ENCODE measurements around the gene SERPINE2.
A peak's percentile ranks its signal among the peaks of the same experiment; 100 is the strongest.
"Not testable (repeated sequence)": the region's sequence is repeated elsewhere in the genome, so short reads cannot be mapped to it uniquely, and the experiment has no call there.

The SERPINE2 gene

GRCh38 chr2:224016963-224017362 lies 22.1 kb downstream of the SERPINE2 start:
- H3K36me3 Mint-ChIP-seq (ENCODE audit: low read depth), result no peaks in the 10 kb centered on the region
- ATAC-seq, result peak; percentile 42
- no peak overlapping the region for H3K27ac Mint-ChIP-seq
- no peaks in the 10 kb centered on the region for H3K27me3 Mint-ChIP-seq
- H3K4me3 Mint-ChIP-seq, result no peak overlapping the region
- H3K4me1 Mint-ChIP-seq, result peaks cover 19% of the 10 kb centered on the region
- no peaks in the 10 kb centered on the region for H3K9me3 Mint-ChIP-seq
- no peak for DNase-seq

GRCh38 chr2:224014336-224014735 lies 24.8 kb downstream of the SERPINE2 start:
- Mint-ChIP-seq H3K27ac (no peak overlapping the region), H3K9me3 (peaks cover 3% of the 10 kb centered on the region), H3K36me3 (ENCODE audit: low read depth) (peaks cover 2% of the 10 kb centered on the region), H3K4me3 (no peak overlapping the region), H3K27me3 (no peaks in the 10 kb centered on the region), H3K4me1 (peaks cover 25% of the 10 kb centered on the region)
- ATAC-seq, result no peak
- DNase-seq, result no peak

- DNase-seq (no peak), ATAC-seq (no peak)
- Mint-ChIP-seq H3K27ac (no peak overlapping the region), H3K4me3 (no peak overlapping the region), H3K4me1 (peaks cover 21% of the 10 kb centered on the region), H3K27me3 (no peaks in the 10 kb centered on the region), H3K36me3 (ENCODE audit: low read depth) (peaks cover 2% of the 10 kb centered on the region), H3K9me3 (peaks cover 3% of the 10 kb centered on the region)
Observed at GRCh38 chr2:224011837-224012236, 27.2 kb downstream of the SERPINE2 start.

GRCh38 chr2:224009605-224010315 lies 29.3 kb downstream of the SERPINE2 start:
- ATAC-seq (no peak), DNase-seq (no peak)
- Mint-ChIP-seq H3K4me3 (no peak overlapping the region), H3K9me3 (peaks cover 3% of the 10 kb centered on the region), H3K27ac (no peak overlapping the region), H3K36me3 (ENCODE audit: low read depth) (peaks cover 2% of the 10 kb centered on the region), H3K4me1 (peaks cover 10% of the 10 kb centered on the region), H3K27me3 (no peaks in the 10 kb centered on the region)

GRCh38 chr2:224008702-224009261 lies 30.3 kb downstream of the SERPINE2 start:
- DNase-seq, result no peak
- H3K27me3 Mint-ChIP-seq, result no peaks in the 10 kb centered on the region
- H3K27ac Mint-ChIP-seq, result no peak overlapping the region
- peaks cover 2% of the 10 kb centered on the region for H3K36me3 Mint-ChIP-seq (ENCODE audit: low read depth)
- H3K9me3 Mint-ChIP-seq, result peaks cover 3% of the 10 kb centered on the region
- ATAC-seq, result no peak
- H3K4me3 Mint-ChIP-seq, result no peak overlapping the region
- peaks cover 10% of the 10 kb centered on the region for H3K4me1 Mint-ChIP-seq

GRCh38 chr2:224004105-224004695 lies 34.9 kb downstream of the SERPINE2 start:
- no peaks in the 10 kb centered on the region for H3K4me1 Mint-ChIP-seq
- peaks cover 12% of the 10 kb centered on the region for H3K36me3 Mint-ChIP-seq (ENCODE audit: low read depth)

GRCh38 chr2:224000662-224001061 lies 38.4 kb downstream of the SERPINE2 start:
- H3K9me3 Mint-ChIP-seq, DNase-seq, H3K27me3 Mint-ChIP-seq, H3K4me3 Mint-ChIP-seq, H3K27ac Mint-ChIP-seq, ATAC-seq, H3K4me1 Mint-ChIP-seq: not testable (repeated sequence)
- H3K36me3 Mint-ChIP-seq (ENCODE audit: low read depth), result peaks cover 19% of the 10 kb centered on the region

More at GRCh38 chr2:224004105-224004695, 34.9 kb downstream of the SERPINE2 start:
- Mint-ChIP-seq H3K4me3 (no peak overlapping the region), H3K27me3 (no peaks in the 10 kb centered on the region), H3K9me3 (no peaks in the 10 kb centered on the region), H3K27ac (no peak overlapping the region)
- ATAC-seq (no peak), DNase-seq (no peak)

GRCh38 chr2:223999862-224000261 lies 39.2 kb downstream of the SERPINE2 start:
- DNase-seq, result no peak
- Mint-ChIP-seq H3K27ac (no peak overlapping the region), H3K4me1 (peaks cover 7% of the 10 kb centered on the region), H3K36me3 (ENCODE audit: low read depth) (peaks cover 22% of the 10 kb centered on the region), H3K9me3 (no peaks in the 10 kb centered on the region), H3K4me3 (no peak overlapping the region), H3K27me3 (no peaks in the 10 kb centered on the region)
- no peak for ATAC-seq

GRCh38 chr2:223998948-223999347 lies 40.1 kb downstream of the SERPINE2 start:
- no peak for DNase-seq
- H3K9me3 Mint-ChIP-seq, result no peaks in the 10 kb centered on the region
- H3K4me3 Mint-ChIP-seq, result no peak overlapping the region
- no peak for ATAC-seq
- peaks cover 22% of the 10 kb centered on the region for H3K36me3 Mint-ChIP-seq (ENCODE audit: low read depth)
- no peak overlapping the region for H3K27ac Mint-ChIP-seq
- H3K4me1 Mint-ChIP-seq, result peaks cover 9% of the 10 kb centered on the region
- H3K27me3 Mint-ChIP-seq, result no peaks in the 10 kb centered on the region

- Mint-ChIP-seq H3K27me3 (no peaks in the 10 kb centered on the region), H3K27ac (no peak overlapping the region), H3K4me1 (peaks cover 9% of the 10 kb centered on the region), H3K4me3 (no peak overlapping the region), H3K36me3 (ENCODE audit: low read depth) (peaks cover 22% of the 10 kb centered on the region), H3K9me3 (no peaks in the 10 kb centered on the region)
- ATAC-seq, result no peak
- DNase-seq, result no peak
Observed at GRCh38 chr2:223997938-223998337, 41.1 kb downstream of the SERPINE2 start.

- Mint-ChIP-seq H3K4me3 (no peak overlapping the region), H3K27ac (peak overlapping the region; percentile 48), H3K4me1 (peaks cover 9% of the 10 kb centered on the region), H3K9me3 (no peaks in the 10 kb centered on the region), H3K27me3 (no peaks in the 10 kb centered on the region), H3K36me3 (ENCODE audit: low read depth) (peaks cover 21% of the 10 kb centered on the region)
- ATAC-seq (no peak), DNase-seq (no peak)
Observed at GRCh38 chr2:223996391-223996790, 42.7 kb downstream of the SERPINE2 start.

- Mint-ChIP-seq H3K27ac (peak overlapping the region; percentile 82), H3K9me3 (no peaks in the 10 kb centered on the region), H3K4me1 (peaks cover 9% of the 10 kb centered on the region), H3K4me3 (no peak overlapping the region), H3K27me3 (no peaks in the 10 kb centered on the region), H3K36me3 (ENCODE audit: low read depth) (peaks cover 14% of the 10 kb centered on the region)
- ATAC-seq (peak; percentile 30), DNase-seq (no peak)
Observed at GRCh38 chr2:223995569-223995968, 43.5 kb downstream of the SERPINE2 start.

- Mint-ChIP-seq H3K27me3 (no peaks in the 10 kb centered on the region), H3K9me3 (no peaks in the 10 kb centered on the region), H3K36me3 (ENCODE audit: low read depth) (peaks cover 11% of the 10 kb centered on the region), H3K4me1 (peaks cover 9% of the 10 kb centered on the region), H3K27ac (peak overlapping the region; percentile 48), H3K4me3 (no peak overlapping the region)
- DNase-seq (no peak), ATAC-seq (no peak)
Observed at GRCh38 chr2:223994562-223995162, 44.4 kb downstream of the SERPINE2 start.

- no peaks in the 10 kb centered on the region for H3K27me3 Mint-ChIP-seq
- DNase-seq, result peak; percentile 59
- no peak overlapping the region for H3K27ac Mint-ChIP-seq
- H3K4me3 Mint-ChIP-seq, result no peak overlapping the region
- ATAC-seq, result peak; percentile 63
- peaks cover 9% of the 10 kb centered on the region for H3K4me1 Mint-ChIP-seq
- no peaks in the 10 kb centered on the region for H3K9me3 Mint-ChIP-seq
- peaks cover 11% of the 10 kb centered on the region for H3K36me3 Mint-ChIP-seq (ENCODE audit: low read depth)
Observed at GRCh38 chr2:223993634-223994232, 45.4 kb downstream of the SERPINE2 start.
